ENCODE results near the gene ASCC3.

Gene ASCC3

GRCh38 chr6:100731411-100731810, 149.7 kb downstream of the ASCC3 start:
- no peak overlapping the region for H3K4ac ChIP-seq (ENCODE audit: low read depth, low read length)
- no peak overlapping the region for H3K56ac ChIP-seq (ENCODE audit: low read length)
- H2AK5ac ChIP-seq (ENCODE audit: low read length): no peak overlapping the region
- H2BK120ac ChIP-seq (ENCODE audit: low read depth, low read length): no peak overlapping the region
- no peak overlapping the region for H3K9ac ChIP-seq (ENCODE audit: low read length)
- H3K79me2 ChIP-seq (ENCODE audit: control insufficient read depth, insufficient read depth, low read length): no peaks in the 10 kb centered on the region
- DNase-seq: no peak
- no peak overlapping the region for H3K4me3 ChIP-seq (ENCODE audit: low read length)
- H3K27ac ChIP-seq (ENCODE audit: low read depth, low read length): no peak overlapping the region
- H3K18ac ChIP-seq (ENCODE audit: low read length): no peak overlapping the region
- H4K5ac ChIP-seq (ENCODE audit: low read length): no peak overlapping the region
- H3K4me2 ChIP-seq (ENCODE audit: low read length): no peak overlapping the region
- WGBS (ENCODE audit: extremely low coverage, insufficient coverage, low lambda C conversion rate): no CpG with 5 or more reads among the region's 5 CpGs
- no peaks in the 10 kb centered on the region for H3K4me1 ChIP-seq (ENCODE audit: control insufficient read depth, low read depth, low read length)
- H2BK5ac ChIP-seq (ENCODE audit: low read length): no peak overlapping the region
- no peak overlapping the region for H3K23ac ChIP-seq (ENCODE audit: low read length)
- no peak overlapping the region for H4K8ac ChIP-seq (ENCODE audit: low read depth, low read length)
- H2BK15ac ChIP-seq (replicated peaks; ENCODE audit: low read depth): no peak overlapping the region
- H3K36me3 ChIP-seq (ENCODE audit: control insufficient read depth, insufficient read depth, low read length): no peaks in the 10 kb centered on the region
- H3K79me1 ChIP-seq (ENCODE audit: low read length): no peaks in the 10 kb centered on the region
- no peaks in the 10 kb centered on the region for H3K27me3 ChIP-seq (ENCODE audit: insufficient read depth, low read length, poor library complexity)

- no peak overlapping the region for H3K9ac ChIP-seq (ENCODE audit: low read length)
- no peak overlapping the region for H3K18ac ChIP-seq (ENCODE audit: low read length)
- H3K27me3 ChIP-seq (ENCODE audit: insufficient read depth, low read length, poor library complexity): no peaks in the 10 kb centered on the region
- no peak overlapping the region for H4K5ac ChIP-seq (ENCODE audit: low read length)
- H2BK15ac ChIP-seq (replicated peaks; ENCODE audit: low read depth): no peak overlapping the region
- H3K56ac ChIP-seq (ENCODE audit: low read length): no peak overlapping the region
- no peak overlapping the region for H3K4me2 ChIP-seq (ENCODE audit: low read length)
- no peak overlapping the region for H4K8ac ChIP-seq (ENCODE audit: low read depth, low read length)
- no peak overlapping the region for H2BK120ac ChIP-seq (ENCODE audit: low read depth, low read length)
- no peaks in the 10 kb centered on the region for H3K36me3 ChIP-seq (ENCODE audit: control insufficient read depth, insufficient read depth, low read length)
- DNase-seq: no peak
- H3K27ac ChIP-seq (ENCODE audit: low read depth, low read length): no peak overlapping the region
- H3K4me1 ChIP-seq (ENCODE audit: control insufficient read depth, low read depth, low read length): no peaks in the 10 kb centered on the region
- no peak overlapping the region for H3K4ac ChIP-seq (ENCODE audit: low read depth, low read length)
- no CpG with 5 or more reads among the region's 7 CpGs for WGBS (ENCODE audit: extremely low coverage, insufficient coverage, low lambda C conversion rate)
- no peak overlapping the region for H2BK5ac ChIP-seq (ENCODE audit: low read length)
- no peak overlapping the region for H2AK5ac ChIP-seq (ENCODE audit: low read length)
- no peaks in the 10 kb centered on the region for H3K79me2 ChIP-seq (ENCODE audit: control insufficient read depth, insufficient read depth, low read length)
- H3K4me3 ChIP-seq (ENCODE audit: low read length): no peak overlapping the region
- no peak overlapping the region for H3K23ac ChIP-seq (ENCODE audit: low read length)
- H3K79me1 ChIP-seq (ENCODE audit: low read length): no peaks in the 10 kb centered on the region
Measured at GRCh38 chr6:100730001-100730980, 150.8 kb downstream of the ASCC3 start.

- Histone ChIP-seq H3K4ac (ENCODE audit: low read depth, low read length) (no peak overlapping the region), H2BK15ac (replicated peaks; ENCODE audit: low read depth) (no peak overlapping the region), H2AK5ac (ENCODE audit: low read length) (no peak overlapping the region), H2BK5ac (ENCODE audit: low read length) (no peak overlapping the region), H4K5ac (ENCODE audit: low read length) (no peak overlapping the region), H3K36me3 (ENCODE audit: control insufficient read depth, insufficient read depth, low read length) (no peaks in the 10 kb centered on the region), H3K56ac (ENCODE audit: low read length) (no peak overlapping the region), H3K27me3 (ENCODE audit: insufficient read depth, low read length, poor library complexity) (no peaks in the 10 kb centered on the region), H3K4me3 (ENCODE audit: low read length) (no peak overlapping the region), H2BK120ac (ENCODE audit: low read depth, low read length) (no peak overlapping the region), H3K23ac (ENCODE audit: low read length) (no peak overlapping the region), H4K8ac (ENCODE audit: low read depth, low read length) (no peak overlapping the region), H3K4me2 (ENCODE audit: low read length) (no peak overlapping the region), H3K18ac (ENCODE audit: low read length) (no peak overlapping the region), H3K27ac (ENCODE audit: low read depth, low read length) (no peak overlapping the region), H3K79me1 (ENCODE audit: low read length) (no peaks in the 10 kb centered on the region), H3K79me2 (ENCODE audit: control insufficient read depth, insufficient read depth, low read length) (no peaks in the 10 kb centered on the region), H3K4me1 (ENCODE audit: control insufficient read depth, low read depth, low read length) (no peaks in the 10 kb centered on the region), H3K9ac (ENCODE audit: low read length) (no peak overlapping the region)
- DNase-seq: no peak
- no CpG with 5 or more reads among the region's 1 CpG for WGBS (ENCODE audit: extremely low coverage, insufficient coverage, low lambda C conversion rate)
Measured at GRCh38 chr6:100726666-100727065, 154.5 kb downstream of the ASCC3 start.

GRCh38 chr6:100724696-100725095, 156.4 kb downstream of the ASCC3 start:
- Histone ChIP-seq H3K36me3 (ENCODE audit: control insufficient read depth, insufficient read depth, low read length) (no peaks in the 10 kb centered on the region), H3K18ac (ENCODE audit: low read length) (no peak overlapping the region), H3K56ac (ENCODE audit: low read length) (no peak overlapping the region), H4K8ac (ENCODE audit: low read depth, low read length) (no peak overlapping the region), H3K79me1 (ENCODE audit: low read length) (no peaks in the 10 kb centered on the region), H3K9ac (ENCODE audit: low read length) (no peak overlapping the region), H3K4ac (ENCODE audit: low read depth, low read length) (no peak overlapping the region), H4K5ac (ENCODE audit: low read length) (no peak overlapping the region), H3K79me2 (ENCODE audit: control insufficient read depth, insufficient read depth, low read length) (no peaks in the 10 kb centered on the region), H3K4me3 (ENCODE audit: low read length) (no peak overlapping the region), H2BK120ac (ENCODE audit: low read depth, low read length) (no peak overlapping the region), H3K4me2 (ENCODE audit: low read length) (no peak overlapping the region), H3K27ac (ENCODE audit: low read depth, low read length) (no peak overlapping the region), H2BK5ac (ENCODE audit: low read length) (no peak overlapping the region), H2AK5ac (ENCODE audit: low read length) (no peak overlapping the region), H3K4me1 (ENCODE audit: control insufficient read depth, low read depth, low read length) (no peaks in the 10 kb centered on the region), H2BK15ac (replicated peaks; ENCODE audit: low read depth) (no peak overlapping the region), H3K27me3 (ENCODE audit: insufficient read depth, low read length, poor library complexity) (no peaks in the 10 kb centered on the region), H3K23ac (ENCODE audit: low read length) (no peak overlapping the region)
- no CpG with 5 or more reads among the region's 5 CpGs for WGBS (ENCODE audit: extremely low coverage, insufficient coverage, low lambda C conversion rate)
- DNase-seq: no peak

- Histone ChIP-seq H2AK5ac (ENCODE audit: low read length) (no peak overlapping the region), H2BK15ac (replicated peaks; ENCODE audit: low read depth) (no peak overlapping the region), H4K5ac (ENCODE audit: low read length) (no peak overlapping the region), H3K27me3 (ENCODE audit: insufficient read depth, low read length, poor library complexity) (no peaks in the 10 kb centered on the region), H3K4ac (ENCODE audit: low read depth, low read length) (no peak overlapping the region), H3K23ac (ENCODE audit: low read length) (no peak overlapping the region), H3K79me1 (ENCODE audit: low read length) (no peaks in the 10 kb centered on the region), H3K4me2 (ENCODE audit: low read length) (no peak overlapping the region), H4K8ac (ENCODE audit: low read depth, low read length) (no peak overlapping the region), H3K27ac (ENCODE audit: low read depth, low read length) (no peak overlapping the region), H3K4me3 (ENCODE audit: low read length) (no peak overlapping the region), H3K9ac (ENCODE audit: low read length) (no peak overlapping the region), H3K36me3 (ENCODE audit: control insufficient read depth, insufficient read depth, low read length) (no peaks in the 10 kb centered on the region), H3K79me2 (ENCODE audit: control insufficient read depth, insufficient read depth, low read length) (no peaks in the 10 kb centered on the region), H3K4me1 (ENCODE audit: control insufficient read depth, low read depth, low read length) (no peaks in the 10 kb centered on the region), H2BK5ac (ENCODE audit: low read length) (no peak overlapping the region), H3K18ac (ENCODE audit: low read length) (no peak overlapping the region), H2BK120ac (ENCODE audit: low read depth, low read length) (no peak overlapping the region), H3K56ac (ENCODE audit: low read length) (no peak overlapping the region)
- DNase-seq: no peak
- no CpG with 5 or more reads among the region's 1 CpG for WGBS (ENCODE audit: extremely low coverage, insufficient coverage, low lambda C conversion rate)
Measured at GRCh38 chr6:100724222-100724621, 156.9 kb downstream of the ASCC3 start.

GRCh38 chr6:100721256-100721655, 159.9 kb downstream of the ASCC3 start:
- Histone ChIP-seq H2BK15ac (replicated peaks; ENCODE audit: low read depth) (no peak overlapping the region), H3K4ac (ENCODE audit: low read depth, low read length) (no peak overlapping the region), H3K4me3 (ENCODE audit: low read length) (no peak overlapping the region), H2BK120ac (ENCODE audit: low read depth, low read length) (no peak overlapping the region), H3K4me1 (ENCODE audit: control insufficient read depth, low read depth, low read length) (no peaks in the 10 kb centered on the region), H3K56ac (ENCODE audit: low read length) (no peak overlapping the region), H2BK5ac (ENCODE audit: low read length) (no peak overlapping the region), H3K27ac (ENCODE audit: low read depth, low read length) (no peak overlapping the region), H3K23ac (ENCODE audit: low read length) (no peak overlapping the region), H3K9ac (ENCODE audit: low read length) (no peak overlapping the region), H3K18ac (ENCODE audit: low read length) (no peak overlapping the region), H2AK5ac (ENCODE audit: low read length) (no peak overlapping the region), H3K79me1 (ENCODE audit: low read length) (no peaks in the 10 kb centered on the region), H3K4me2 (ENCODE audit: low read length) (no peak overlapping the region), H4K8ac (ENCODE audit: low read depth, low read length) (no peak overlapping the region), H4K5ac (ENCODE audit: low read length) (no peak overlapping the region), H3K36me3 (ENCODE audit: control insufficient read depth, insufficient read depth, low read length) (no peaks in the 10 kb centered on the region), H3K79me2 (ENCODE audit: control insufficient read depth, insufficient read depth, low read length) (no peaks in the 10 kb centered on the region), H3K27me3 (ENCODE audit: insufficient read depth, low read length, poor library complexity) (no peaks in the 10 kb centered on the region)
- DNase-seq: no peak
